Measurements from ENCODE around the gene ENPEP.

DNA sequence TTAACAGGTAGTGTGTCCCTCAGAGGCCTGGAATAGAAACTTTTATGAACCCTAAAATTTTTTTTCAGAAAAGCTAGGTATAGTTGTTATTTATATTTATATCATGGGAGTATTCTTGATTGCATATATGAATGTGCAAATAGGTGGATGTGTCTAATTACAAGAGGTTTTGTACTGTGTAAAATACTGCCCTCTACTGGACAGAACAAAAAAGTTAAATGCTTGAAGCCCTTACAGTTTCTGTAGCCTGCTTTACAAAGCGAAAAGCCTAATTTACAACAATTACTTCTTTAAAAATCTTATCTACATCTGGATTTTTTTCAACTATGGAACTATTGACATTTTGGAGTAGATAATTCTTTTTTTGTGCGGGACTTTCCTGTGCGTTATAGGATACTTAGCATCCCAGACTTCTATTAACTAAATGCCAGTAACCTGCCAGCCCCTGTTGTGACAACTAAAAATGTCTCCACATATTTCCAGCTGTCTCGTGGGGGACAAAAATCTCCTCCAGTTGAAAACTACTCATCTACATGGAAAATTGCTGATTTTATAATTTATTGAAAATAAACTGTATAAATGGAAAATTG, 35.1 kb downstream of the ENPEP start:
- TF ChIP-seq ZNF775 (CRISPR knock-in tag; IDR thresholded peaks at IDR 0.05; ENCODE audit: borderline replicate concordance) (no peak), CHD2 (IDR thresholded peaks at IDR 0.05; ENCODE audit: low read depth, low read length) (no peak), MTA3 (CRISPR knock-in tag; IDR thresholded peaks at IDR 0.05) (no peak)
- TF ChIP-seq, protein P1, sequence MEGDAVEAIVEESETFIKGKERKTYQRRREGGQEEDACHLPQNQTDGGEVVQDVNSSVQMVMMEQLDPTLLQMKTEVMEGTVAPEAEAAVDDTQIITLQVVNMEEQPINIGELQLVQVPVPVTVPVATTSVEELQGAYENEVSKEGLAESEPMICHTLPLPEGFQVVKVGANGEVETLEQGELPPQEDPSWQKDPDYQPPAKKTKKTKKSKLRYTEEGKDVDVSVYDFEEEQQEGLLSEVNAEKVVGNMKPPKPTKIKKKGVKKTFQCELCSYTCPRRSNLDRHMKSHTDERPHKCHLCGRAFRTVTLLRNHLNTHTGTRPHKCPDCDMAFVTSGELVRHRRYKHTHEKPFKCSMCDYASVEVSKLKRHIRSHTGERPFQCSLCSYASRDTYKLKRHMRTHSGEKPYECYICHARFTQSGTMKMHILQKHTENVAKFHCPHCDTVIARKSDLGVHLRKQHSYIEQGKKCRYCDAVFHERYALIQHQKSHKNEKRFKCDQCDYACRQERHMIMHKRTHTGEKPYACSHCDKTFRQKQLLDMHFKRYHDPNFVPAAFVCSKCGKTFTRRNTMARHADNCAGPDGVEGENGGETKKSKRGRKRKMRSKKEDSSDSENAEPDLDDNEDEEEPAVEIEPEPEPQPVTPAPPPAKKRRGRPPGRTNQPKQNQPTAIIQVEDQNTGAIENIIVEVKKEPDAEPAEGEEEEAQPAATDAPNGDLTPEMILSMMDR (CRISPR knock-in tag; IDR thresholded peaks at IDR 0.05), result peak; percentile 56

Data from HepG2 (cell line).